ENCODE data around the gene HOXA5.

HOXA5 gene

GRCh38 chr7:27147199-27148030, 3.9 kb upstream of the HOXA5 start, which contains the start of gene HOXA6:
TSS of gene HOXA6 (minus strand) at chr7:27147774. CDS start at chr7:27147749, 25 bp downstream.
- DNase-seq = no peak
- no peak for ATAC-seq

- ATAC-seq = no peak
- DNase-seq = no peak
These were observed 3.2 kb upstream of the HOXA5 start for GRCh38 chr7:27146491-27147198.

- ATAC-seq (no peak), DNase-seq (no peak)
These were observed 2.5 kb upstream of the HOXA5 start for GRCh38 chr7:27145914-27146412.

- DNase-seq (no peak), ATAC-seq (no peak)
These were observed 1.9 kb upstream of the HOXA5 start for GRCh38 chr7:27145165-27145913.

- ATAC-seq (no peak), DNase-seq (no peak)
These were observed 1.3 kb upstream of the HOXA5 start for GRCh38 chr7:27144781-27145164.

GRCh38 chr7:27143950-27144780, 684 bp upstream of the HOXA5 start:
- ATAC-seq (no peak), DNase-seq (no peak)

GRCh38 chr7:27142580-27143022, 880 bp downstream of the HOXA5 start:
- DNase-seq (no peak), ATAC-seq (no peak)

GRCh38 chr7:27141923-27142579, 1.4 kb downstream of the HOXA5 start:
- ATAC-seq = no peak
- no peak for DNase-seq

GRCh38 chr7:27141137-27141922, 2.2 kb downstream of the HOXA5 start:
- DNase-seq (no peak), ATAC-seq (no peak)

GRCh38 chr7:27140126-27140857, 3.2 kb downstream of the HOXA5 start:
- no peak for ATAC-seq
- no peak for DNase-seq

- DNase-seq = no peak
- ATAC-seq = no peak
These were observed 4.0 kb downstream of the HOXA5 start for GRCh38 chr7:27139334-27140125.

GRCh38 chr7:27138985-27139333, 4.5 kb downstream of the HOXA5 start:
- DNase-seq (no peak), ATAC-seq (no peak)

- no peak for ATAC-seq
- no peak for DNase-seq
These were observed 5.0 kb downstream of the HOXA5 start for GRCh38 chr7:27138472-27138871.

- ATAC-seq = no peak
These were observed 5.7 kb downstream of the HOXA5 start for GRCh38 chr7:27137640-27138315.

GRCh38 chr7:27134392-27134791, 9.1 kb downstream of the HOXA5 start:
- no peak for DNase-seq
- peak; percentile 76 for ATAC-seq

More at GRCh38 chr7:27137640-27138315, 5.7 kb downstream of the HOXA5 start:
- DNase-seq = no peak

- no peak for ATAC-seq
- no peak for DNase-seq
These were observed 9.9 kb downstream of the HOXA5 start for GRCh38 chr7:27133409-27134231.

GRCh38 chr7:27132978-27133377, 10.5 kb downstream of the HOXA5 start:
- no peak for DNase-seq
- ATAC-seq = no peak
